Body of pancreas (tissue), 4 donors: ENCODE results near the gene HERPUD1.

ENCODE experiments used
- POLR2A ChIP-seq, 3 donors: fragments of 450-650 bp; IDR thresholded peaks; one replicate each; pipeline ENCODE4 v1.6.1; 2016; ENCODE audit warnings: antibody characterized with exemption in 3 of 3, mild to moderate bottlenecking in 2 of 3
- TF ChIP-seq, protein P1 (sequence below), 7 experiments: fragments of 450-650 bp in 4 of 7; fragments of 200-600 bp in 3 of 7; sonication (generic) in 3 of 7; IDR thresholded peaks; one replicate each; pipeline ENCODE4 v1.5.1; 2016 to 2019; ENCODE audit warnings: antibody characterized with exemption in 7 of 7

DNA sequence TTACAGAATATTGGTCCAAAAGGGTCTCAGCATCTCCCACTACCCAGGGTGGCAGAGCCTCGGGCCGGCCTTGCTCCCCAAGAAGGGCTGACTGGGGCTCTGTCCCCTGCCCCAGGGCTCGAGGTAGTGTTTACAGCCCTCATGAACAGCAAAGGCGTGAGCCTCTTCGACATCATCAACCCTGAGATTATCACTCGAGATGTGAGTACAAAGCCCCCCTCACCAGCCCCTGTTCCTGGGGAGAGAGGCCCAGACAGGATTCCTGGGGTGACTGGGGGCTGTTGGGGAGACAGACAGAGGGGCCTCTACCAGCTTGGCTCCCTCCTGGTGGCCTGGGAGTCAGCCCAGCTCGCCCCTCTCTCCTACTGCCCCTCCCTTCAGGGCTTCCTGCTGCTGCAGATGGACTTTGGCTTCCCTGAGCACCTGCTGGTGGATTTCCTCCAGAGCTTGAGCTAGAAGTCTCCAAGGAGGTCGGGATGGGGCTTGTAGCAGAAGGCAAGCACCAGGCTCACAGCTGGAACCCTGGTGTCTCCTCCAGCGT is 51.3 kb downstream of the HERPUD1 start:
- TF ChIP-seq, protein P1, sequence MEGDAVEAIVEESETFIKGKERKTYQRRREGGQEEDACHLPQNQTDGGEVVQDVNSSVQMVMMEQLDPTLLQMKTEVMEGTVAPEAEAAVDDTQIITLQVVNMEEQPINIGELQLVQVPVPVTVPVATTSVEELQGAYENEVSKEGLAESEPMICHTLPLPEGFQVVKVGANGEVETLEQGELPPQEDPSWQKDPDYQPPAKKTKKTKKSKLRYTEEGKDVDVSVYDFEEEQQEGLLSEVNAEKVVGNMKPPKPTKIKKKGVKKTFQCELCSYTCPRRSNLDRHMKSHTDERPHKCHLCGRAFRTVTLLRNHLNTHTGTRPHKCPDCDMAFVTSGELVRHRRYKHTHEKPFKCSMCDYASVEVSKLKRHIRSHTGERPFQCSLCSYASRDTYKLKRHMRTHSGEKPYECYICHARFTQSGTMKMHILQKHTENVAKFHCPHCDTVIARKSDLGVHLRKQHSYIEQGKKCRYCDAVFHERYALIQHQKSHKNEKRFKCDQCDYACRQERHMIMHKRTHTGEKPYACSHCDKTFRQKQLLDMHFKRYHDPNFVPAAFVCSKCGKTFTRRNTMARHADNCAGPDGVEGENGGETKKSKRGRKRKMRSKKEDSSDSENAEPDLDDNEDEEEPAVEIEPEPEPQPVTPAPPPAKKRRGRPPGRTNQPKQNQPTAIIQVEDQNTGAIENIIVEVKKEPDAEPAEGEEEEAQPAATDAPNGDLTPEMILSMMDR (IDR thresholded peaks at IDR 0.05), result no peak
- TF ChIP-seq POLR2A (IDR thresholded peaks at IDR 0.05), result no peak
